Measurements from ENCODE around the gene SLC2A13.
"Not testable (repeated sequence)": the region's sequence is repeated elsewhere in the genome, so short reads cannot be mapped to it uniquely, and the experiment has no call there.

The SLC2A13 gene

DNA sequence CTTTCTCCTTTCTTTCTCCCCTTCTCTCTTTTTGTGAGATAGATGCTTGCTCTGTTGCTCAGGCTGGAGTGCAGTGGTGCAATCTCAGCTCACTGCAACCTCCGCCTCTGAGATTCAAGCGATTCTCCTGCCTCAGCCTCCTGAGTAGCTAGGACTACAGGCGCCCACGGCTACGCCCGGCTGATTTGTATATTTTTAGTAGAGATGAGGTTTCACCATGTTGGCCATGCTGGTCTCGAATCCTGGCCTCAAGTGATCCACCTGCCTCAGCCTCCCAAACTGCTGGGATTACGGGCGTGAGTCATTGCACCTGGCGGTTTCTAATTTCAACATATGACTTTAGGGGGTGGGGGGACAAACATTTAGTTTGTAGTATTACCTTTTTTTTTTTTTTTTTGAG is 293.4 kb downstream of the SLC2A13 start:
- not testable (repeated sequence) for DNase-seq (ENCODE audit: low read depth)

DNA sequence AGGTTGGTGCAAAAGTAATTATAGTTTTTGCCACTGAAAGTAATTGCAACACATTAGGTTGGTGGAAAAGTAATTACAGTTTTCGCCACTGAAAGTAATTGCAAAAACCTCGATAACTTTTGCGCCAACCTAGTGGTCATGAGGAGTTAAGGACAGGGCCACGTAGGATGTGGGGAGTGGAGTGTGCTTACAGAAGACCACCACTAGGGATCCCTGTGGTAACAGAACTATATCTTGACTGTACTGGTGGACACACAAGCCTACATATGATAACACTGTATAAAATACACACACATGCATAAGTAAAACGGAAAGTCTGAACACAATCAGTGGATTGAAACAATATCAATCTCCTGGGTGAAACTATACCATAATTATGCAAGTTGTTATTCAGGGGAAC is 298.8 kb downstream of the SLC2A13 start:
- peak; percentile 16 for DNase-seq (ENCODE audit: low read depth)

DNA sequence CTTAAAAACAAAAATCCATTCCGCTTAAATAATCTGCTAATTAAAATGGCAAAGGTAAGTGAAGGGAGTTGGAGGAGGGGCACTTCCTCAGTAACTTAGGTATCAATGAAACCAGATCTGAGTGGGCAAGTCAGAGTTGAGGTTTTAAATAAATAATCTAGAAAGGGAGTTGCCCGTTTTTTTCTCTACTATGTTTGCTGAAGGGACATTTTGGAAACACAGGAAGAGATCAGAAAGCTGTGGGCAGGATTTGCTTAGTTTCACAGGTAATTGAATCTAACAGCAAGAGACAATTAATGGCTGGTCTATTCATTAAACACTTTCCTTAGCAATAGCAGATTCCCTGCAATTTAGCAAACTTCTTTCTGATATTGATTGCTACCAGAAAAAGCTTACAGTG is 300.2 kb downstream of the SLC2A13 start:
- no peak for DNase-seq (ENCODE audit: low read depth)

DNA sequence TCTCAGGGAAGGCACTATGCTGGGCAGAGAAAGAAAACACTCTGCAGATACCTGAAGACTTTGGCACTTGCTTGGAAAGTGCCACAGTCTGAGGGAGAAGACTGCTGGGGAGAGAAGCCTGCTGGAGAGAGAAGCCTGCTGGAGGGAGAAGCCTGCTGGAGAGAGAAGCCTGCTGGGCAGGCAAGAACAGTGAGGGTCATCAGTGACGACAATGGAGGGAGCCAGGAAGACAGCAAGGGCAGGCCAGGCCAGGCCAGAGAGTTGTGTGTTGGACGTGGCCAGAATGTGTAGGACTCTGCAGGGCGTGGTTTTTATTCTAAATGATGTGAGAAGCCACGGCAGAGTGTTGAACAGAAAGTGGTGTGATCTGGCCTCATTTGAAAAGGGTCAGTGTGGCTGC is 301.0 kb downstream of the SLC2A13 start:
- no peak for DNase-seq (ENCODE audit: low read depth)

DNA sequence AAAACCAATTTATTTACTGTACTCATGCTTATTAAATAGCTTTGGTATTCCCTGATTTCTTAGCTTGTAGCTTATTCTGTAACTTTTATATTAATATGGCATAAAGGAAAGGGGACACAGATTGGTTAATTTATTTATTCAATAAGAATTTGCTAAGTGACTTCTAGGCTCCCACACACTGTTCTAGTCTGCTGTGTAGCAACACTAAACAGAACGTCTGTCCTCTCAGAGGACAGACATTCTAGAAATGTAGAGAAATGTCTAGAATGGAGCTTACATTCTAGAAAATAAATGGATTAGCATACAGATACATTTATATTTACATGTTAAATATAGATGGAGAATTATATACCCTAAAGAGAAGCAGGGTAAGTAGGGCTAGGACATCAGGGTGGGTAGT is 301.4 kb downstream of the SLC2A13 start:
- DNase-seq (ENCODE audit: low read depth) = no peak

DNA sequence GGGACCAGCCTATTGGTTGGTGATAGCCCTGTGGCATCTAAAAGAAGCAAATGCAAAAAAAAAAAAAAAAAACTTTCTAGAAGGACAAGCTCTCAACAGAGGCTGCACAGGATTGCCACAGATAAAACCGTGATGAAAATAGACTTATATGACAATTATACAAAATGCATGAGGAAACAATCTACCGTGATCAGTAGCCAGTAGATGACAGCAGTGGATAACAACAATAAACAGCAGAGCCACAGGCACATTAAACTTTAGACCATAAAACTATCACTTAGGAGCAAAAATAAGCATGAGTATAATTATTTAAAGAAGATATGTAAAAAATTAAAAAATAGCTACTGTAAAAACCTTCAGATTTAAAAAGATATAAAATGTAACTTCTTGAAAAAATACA is 302.7 kb downstream of the SLC2A13 start:
- no peak for DNase-seq (ENCODE audit: low read depth)

DNA sequence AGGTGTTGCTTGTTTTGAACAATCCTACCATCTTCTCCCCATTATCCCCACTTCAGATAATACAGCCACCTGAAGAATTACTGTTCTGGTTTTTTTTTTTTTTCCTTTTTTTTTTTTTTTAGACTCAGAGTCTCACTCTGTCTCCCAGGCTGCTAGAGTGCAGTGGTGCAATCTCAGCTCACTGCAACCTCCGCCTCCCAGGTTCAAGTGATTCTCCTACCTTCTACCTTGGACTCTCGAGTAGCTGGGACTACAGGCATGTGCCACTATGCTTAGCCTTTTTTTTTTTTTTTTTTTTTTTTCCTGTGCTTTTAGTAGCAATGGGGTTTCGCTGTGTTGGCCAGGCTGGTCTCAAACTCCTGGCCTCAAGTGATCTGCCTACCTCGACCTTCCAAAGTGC is 306.9 kb downstream of the SLC2A13 start:
- no peak for DNase-seq (ENCODE audit: low read depth)

DNA sequence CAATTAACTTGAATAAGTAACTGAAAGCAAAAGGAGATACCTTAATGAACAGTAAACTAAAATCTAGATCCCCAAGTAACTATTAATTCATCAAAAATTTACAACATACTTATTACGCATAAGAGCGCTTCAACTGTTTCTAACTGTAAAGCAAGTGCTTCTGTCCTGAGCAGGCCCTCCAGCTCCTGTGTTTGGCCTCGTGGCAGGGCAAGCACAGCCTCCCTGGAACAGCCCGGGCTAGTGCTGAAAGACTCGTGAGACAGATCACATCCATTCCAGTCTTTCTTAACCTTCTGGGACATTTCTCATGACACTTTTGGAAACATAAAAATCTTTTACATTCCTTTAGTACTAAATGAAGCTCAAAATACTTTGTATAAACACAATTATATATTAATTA is 307.5 kb downstream of the SLC2A13 start:
- no peak for DNase-seq (ENCODE audit: low read depth)

DNA sequence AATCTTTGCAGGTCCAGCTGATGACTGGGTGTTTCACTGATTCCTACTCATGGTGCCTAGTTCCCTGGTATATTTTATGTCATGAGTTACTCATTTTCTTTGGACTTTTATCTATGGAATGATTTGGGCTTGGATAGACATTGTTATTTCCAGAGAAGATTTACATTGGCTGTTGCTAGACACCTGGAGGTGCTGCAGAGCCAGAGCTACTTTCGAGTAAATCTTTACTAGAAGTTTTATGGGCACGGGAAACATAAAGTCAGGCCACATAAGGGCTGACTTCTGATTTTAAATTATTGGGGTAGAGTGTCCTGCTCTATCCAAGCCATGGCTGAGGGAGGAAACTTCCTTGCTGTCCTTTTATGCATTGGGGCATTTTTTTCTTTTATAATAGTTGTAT is 310.4 kb downstream of the SLC2A13 start:
- no peak for DNase-seq (ENCODE audit: low read depth)

DNA sequence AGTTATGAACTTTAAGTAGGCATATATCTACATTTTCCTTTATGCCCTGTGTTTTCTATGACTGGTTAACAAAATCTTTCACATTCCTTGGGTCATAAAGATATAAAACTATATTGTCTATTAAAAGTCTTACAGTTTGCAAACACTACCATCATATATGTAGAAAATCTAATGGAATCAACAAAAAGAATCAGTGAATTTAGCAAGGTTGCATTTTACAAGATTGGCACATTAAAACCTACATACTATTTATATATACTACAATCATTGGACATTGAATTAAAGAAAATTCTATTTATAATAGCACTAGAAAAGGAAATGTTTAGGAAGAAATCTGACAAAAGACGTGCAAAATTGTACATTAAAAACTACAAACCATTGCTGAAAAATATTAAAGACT is 312.9 kb downstream of the SLC2A13 start:
- DNase-seq (ENCODE audit: low read depth) = no peak

DNA sequence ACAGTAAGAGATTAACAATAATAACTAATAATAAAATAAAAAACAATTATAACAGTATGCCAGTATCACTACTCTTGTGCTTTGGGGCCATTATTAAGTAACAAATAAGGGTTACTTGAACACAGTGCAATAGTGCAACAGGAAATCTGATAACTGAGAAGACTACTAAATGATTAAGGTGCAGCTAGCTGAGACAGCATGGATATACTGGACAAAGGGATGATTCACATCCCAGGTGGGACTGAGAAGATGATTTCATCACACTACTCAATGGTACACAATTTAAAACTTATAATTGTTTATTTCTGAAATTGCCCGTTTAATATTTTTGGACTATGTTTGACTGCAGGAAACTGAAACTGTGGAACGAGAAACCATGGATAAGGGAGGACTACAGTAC is 317.6 kb downstream of the SLC2A13 start:
- DNase-seq (ENCODE audit: low read depth) = no peak

DNA sequence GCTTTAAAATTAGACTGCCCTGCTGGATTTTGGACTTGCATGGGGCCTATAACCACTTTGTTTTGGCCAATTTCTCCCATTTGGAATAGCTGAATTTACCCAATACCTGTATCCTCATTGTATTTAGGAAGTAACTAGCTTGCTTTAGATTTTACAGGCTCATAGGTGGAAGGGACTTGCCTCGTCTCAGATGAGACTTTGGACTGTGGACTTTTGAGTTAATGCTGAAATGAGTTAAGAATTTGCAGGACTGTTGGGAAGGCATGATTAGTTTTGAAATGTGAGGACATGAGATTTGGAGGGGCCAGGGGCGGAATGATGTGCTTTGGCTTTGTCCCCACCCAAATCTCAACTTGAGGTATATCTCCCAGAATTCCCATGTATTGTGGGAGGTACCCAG is 320.1 kb downstream of the SLC2A13 start:
- DNase-seq (ENCODE audit: low read depth) = not testable (repeated sequence)

DNA sequence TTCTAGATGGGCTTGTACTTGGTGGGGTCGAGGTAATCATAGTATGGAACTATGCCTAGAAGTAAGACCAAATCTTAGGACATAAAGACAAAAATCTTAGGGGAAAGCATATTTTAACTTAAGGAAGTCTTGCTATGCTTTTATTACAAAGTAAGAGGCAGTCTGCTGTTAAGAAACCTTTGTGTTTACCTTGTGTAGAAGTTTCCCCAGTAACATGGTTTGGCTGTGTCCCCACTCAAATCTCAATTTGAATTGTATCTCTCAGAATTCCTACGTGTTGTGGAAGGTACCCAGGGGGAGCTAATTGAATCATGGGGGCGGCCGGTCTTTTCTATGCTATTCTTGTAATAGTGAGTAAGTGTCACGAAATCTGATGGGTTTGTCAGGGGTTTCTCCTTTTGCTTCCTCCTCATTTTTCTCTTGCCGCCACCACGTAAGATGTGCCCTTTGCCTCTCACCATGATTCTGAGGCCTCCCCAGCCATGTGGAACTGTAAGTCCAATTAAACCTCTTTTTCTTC is 323.8 kb downstream of the SLC2A13 start:
- no peak for DNase-seq (ENCODE audit: low read depth)

DNA sequence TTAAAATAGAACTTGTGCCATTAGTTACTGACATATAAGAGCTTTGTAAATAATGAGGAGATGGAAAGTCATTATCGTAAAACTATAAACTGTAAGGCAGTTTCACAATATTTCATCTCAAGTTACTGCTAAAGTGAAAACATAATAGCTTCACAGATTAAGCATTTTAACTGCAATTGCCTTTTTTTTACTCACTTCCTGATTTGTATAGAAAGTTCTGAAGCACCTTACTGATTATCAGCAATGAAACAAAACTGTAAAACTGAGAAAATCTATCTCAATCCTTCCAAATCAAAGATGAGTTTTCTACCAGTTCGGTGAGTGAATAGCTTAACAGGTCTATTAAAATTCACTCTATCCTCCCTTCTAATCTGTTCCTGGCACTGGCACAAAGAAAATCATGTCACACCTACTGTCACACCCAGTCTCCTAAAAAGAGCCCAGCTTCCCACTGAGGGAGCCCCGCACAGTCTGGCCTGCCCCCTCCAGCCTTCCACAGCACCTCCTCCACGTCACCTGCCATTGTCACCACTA is 324.9 kb downstream of the SLC2A13 start:
- DNase-seq (ENCODE audit: low read depth) = no peak

DNA sequence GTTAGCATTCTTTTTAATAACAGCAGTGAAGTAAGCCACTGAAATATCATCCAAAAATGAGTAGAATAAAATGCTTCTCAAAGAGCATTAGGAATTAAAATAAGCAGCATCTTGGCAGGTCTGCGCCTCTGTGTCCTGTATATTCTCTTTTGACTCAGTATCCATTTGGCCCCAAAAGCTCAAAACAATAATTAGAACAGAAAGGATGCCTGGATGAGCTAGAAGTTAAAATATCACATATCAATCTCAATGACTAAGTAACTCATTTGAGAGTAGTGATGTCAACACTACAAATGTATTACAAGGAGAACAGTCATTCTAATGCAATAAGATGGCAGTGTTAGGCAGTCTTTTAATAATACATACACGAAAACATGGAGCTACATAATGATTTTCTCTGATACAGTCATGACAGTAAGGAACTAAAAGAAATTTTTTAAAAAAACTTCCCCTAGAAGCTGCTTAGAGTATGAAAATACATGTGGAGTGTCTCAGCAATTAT is 325.4 kb downstream of the SLC2A13 start:
- DNase-seq (ENCODE audit: low read depth) = peak; percentile 3

DNA sequence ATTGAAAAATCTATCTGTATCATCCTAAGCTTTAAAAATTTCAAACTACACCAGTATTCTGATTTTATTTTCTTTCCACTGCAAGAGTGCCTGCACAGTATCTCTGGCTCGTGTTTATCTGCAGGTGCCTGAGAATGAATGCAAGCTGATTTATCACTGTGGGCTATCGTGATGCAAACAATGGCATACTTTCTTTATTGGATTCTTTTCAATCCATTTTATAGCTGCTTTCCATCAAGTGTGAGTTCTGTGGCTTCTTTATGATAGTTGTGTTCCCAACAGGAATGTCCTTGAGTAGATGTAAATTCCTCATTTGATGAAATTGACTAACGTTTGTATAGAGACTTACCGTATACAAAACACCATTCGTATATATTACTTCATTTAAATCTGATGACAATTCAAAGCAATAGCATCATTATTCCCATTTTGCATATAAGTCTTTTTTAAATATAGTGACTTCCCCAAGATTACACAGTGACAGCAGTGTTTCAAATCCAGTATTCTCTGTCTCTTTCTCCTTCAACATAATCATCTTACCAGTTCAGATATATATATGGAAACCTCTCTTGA is 326.0 kb downstream of the SLC2A13 start:
- peak; percentile 5 for DNase-seq (ENCODE audit: low read depth)

DNA sequence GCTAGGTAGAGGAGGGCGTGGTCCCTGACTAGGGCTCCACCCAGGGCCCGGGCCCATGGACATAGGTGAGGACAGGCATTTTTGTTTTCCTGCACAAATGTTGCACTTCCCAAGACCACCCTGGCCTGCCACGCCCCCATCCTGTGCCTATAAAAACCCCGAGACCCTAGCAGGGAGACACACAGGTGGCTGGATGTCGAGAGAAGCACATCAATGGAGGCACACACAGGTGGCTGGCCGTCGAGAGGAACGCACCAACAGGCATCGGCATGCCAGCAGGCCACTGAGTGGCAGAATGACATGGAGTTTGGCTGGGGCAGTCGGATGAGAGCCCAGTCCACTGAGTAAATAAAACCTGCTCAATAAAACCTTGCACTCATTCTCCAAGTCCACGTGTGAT is 328.4 kb downstream of the SLC2A13 start:
- DNase-seq (ENCODE audit: low read depth) = no peak

DNA sequence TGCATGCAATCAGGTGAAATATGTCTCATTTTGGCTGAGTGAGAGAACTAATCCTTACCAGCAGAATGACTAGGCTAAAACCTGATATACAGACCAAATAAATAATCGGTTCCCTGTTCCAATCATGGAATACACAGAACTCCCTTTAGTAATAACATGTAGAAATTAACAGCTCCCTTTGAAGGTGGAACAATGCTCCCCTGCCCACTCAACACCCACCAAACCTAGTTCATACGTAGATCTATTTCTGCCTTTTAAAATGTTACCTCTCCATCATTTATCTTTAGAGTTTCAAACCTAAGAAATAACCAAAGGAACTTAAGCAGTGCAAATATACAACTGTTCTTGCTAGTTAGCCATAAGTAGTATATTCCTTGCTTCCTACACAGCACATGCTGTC is 332.6 kb downstream of the SLC2A13 start:
- DNase-seq (ENCODE audit: low read depth) = no peak

DNA sequence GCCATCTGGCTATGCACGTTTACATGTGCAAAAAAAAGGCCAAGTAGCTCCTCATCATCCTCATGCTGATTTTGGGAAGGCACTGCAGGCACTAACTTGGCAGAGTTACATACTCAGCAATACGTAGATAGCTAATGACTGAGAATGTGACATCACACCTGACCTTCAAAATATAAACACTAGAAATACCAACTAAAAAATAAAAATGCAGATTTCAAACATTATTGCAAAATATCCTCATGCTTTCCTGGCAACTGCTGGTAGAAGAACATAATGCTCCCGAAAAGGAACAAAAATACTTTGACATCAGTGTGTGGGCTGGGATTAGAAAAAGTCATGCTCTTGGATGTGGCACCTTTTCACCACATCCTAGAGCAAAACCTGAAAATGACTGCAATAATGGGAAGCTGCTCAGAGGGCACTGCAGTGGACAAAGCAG is 333.0 kb downstream of the SLC2A13 start:
- DNase-seq (ENCODE audit: low read depth) = peak; percentile 50

DNA sequence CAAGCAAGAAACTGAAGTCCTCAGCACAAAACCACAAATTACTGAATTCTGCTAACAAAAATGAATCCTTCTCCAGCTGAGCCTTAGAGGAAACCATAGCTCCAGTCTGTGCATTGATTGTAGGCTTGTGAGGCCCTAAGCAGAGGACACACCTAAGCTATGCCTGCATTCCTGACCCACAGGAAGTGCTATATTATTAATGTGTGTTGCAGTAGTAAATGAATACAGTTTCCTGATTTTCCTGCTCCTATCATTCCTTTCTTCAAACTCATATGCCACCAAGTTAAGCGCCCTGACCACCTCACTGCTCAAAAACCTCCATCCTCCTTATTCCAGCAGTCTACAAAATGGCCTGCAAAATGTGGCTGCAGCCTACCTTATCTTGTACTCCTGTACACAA is 334.4 kb downstream of the SLC2A13 start:
- peak; percentile 3 for DNase-seq (ENCODE audit: low read depth)

DNA sequence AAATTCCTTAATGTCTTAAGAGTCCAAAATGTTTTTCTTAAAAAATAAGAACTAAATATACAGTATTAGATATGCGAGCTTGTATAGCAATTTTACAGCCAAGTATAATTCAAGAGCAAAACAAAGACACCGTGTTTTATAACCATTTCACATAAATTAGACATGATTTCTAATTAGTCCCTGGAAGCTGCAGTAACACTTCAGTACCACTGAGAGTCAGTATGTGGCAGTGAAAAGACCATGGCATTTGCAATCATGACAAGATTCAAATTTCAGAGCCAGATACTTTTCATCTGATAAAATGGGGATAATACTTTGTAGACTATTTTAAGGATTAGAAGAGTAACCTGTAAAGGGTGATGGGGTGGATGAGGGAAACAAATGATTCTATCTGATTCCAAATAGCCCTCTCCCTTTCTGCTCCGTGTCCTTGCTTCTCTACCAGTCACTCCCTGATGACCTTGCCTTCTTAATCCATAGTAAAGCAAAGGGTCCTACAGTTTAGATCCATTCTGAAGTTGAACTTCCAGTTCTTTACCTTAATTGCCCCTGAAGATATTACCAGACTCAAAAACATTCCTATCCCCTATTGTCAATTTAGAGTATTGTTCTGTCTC is 340.8 kb downstream of the SLC2A13 start:
- peak; percentile 44 for DNase-seq (ENCODE audit: low read depth)

DNA sequence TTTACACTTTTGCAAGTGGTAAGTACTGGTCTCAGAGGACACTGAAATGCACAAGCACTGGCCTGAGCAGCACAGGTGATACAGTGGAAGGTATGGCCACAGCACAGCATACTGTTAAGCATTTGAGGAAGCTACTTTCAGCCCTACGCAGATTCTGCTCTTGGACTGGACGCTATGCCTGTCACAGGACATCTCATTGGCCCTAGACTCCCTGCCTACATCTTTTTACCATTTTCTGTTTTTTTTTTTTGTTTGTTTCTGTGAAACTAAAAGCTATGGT is 342.1 kb downstream of the SLC2A13 start:
- no peak for DNase-seq (ENCODE audit: low read depth)

DNA sequence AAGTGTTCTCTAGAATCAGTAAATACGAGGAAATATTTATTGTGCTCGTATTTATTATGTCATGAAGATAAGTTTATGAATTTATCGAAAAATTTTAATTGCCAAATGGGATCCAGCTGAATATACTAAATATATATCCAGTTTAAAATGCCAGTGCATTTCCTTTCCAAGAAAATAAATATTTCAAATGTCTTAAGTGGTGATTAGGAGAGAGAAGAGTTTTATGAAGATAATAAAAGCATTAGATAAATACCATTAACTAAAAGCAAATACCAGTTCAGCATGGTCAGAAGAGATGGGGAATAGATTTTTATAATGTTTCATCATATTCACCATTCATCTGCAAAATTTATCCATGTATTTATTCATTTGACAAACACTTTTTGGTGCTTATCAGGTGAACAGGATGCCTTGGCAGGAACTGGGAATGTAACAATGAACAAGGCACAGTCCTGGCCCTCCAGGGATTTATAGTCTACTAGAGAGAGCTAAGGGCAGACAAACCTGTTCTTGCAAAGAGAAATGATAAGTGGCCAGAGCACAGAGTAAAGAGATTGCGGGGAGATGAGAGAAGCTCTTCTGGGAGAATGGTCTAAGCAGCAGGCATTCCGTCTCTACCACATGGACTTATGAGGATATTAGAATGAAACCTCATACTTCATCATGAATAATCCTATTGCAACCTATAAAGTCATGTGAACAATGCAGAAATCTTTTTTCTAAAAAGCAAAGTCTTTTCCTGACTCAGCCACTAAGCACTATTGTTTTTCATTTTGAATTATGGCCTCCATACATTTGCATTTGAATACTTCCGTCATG is 342.6 kb downstream of the SLC2A13 start:
- peak; percentile 6 for DNase-seq (ENCODE audit: low read depth)

All from amniotic epithelial cell (primary cell).